Measurements from ENCODE around the gene DLG2. TPM values are rescaled to one million over a fixed set of nuclear protein-coding genes. Genes with fewer than 3 reads are reported as not detected.

DLG2 gene
- total and polyA plus RNA-seq, 4 donors: 0.30 to 5.5 (median 0.68) TPM

DNA sequence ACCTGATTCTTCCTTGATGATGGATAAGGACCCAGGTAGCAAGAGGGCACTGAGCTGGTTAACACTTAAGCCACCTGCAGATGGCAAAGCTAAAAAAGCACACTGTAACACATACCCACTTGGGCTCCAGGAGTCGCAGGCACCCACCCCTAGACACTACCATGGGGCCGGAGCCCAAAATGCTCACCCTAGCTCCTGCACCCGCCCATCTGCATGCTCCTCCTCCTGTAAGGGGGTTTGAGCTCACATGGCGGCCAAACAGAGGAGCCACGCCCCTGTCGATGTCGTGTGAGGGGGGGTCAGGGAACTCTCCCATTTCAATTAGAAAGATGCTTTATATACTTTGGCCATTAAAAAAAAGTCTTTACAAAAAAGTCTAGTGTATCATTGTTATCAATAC lies 370.7 kb downstream of the DLG2 start:
- Histone ChIP-seq H3K9me3 (ENCODE audit: control insufficient read depth in 4 of 4, low read length in 3 of 4) (peaks cover 0 to 1% (median 0%) of the 10 kb centered on the region in 4 donors), H3K27ac (ENCODE audit: low read depth in 1 of 2, low read length in 2 of 2) (no peak overlapping the region)

DNA sequence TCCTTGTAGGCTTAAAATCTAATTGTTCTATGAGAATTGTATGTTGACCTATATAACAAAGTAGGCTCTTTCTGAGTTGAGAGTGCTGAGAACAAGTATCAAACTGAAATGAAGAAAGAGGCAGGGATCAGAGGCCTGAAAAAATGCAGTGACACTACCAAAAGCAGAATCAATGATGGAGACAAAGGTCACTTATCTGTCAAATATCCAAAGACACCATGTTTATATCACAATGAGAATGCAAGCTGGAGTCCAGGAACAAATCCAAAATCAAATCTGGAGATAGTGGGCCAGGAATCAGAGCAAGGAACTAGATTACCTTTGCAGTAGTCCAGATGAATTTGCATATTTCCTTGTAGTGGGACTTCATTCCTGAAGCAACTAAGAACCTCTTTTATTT lies 377.7 kb downstream of the DLG2 start:
- Histone ChIP-seq H3K27me3 (ENCODE audit: control insufficient read depth in 4 of 4, insufficient read depth in 4 of 4, low read length in 3 of 4) (no peaks in the 10 kb centered on the region), H3K36me3 (ENCODE audit: control insufficient read depth in 4 of 4, insufficient read depth in 3 of 4, low read depth in 1 of 4, low read length in 3 of 4) (no peaks in the 10 kb centered on the region), H3K4me1 (ENCODE audit: control insufficient read depth in 4 of 4, insufficient read depth in 4 of 4, low read length in 3 of 4) (no peaks in the 10 kb centered on the region), H3K4me3 (ENCODE audit: low read depth in 1 of 3, low read length in 3 of 3) (no peak overlapping the region), H3K9me3 (ENCODE audit: control insufficient read depth in 4 of 4, low read length in 3 of 4) (peaks cover 0 to 1% (median 0%) of the 10 kb centered on the region in 4 donors), H3K9ac (ENCODE audit: low read depth in 1 of 2, low read length in 2 of 2) (no peak overlapping the region), H3K27ac (ENCODE audit: low read depth in 1 of 2, low read length in 2 of 2) (no peak overlapping the region)
- no peak for DNase-seq (ENCODE audit: low spot score)
- TF ChIP-seq JUND (IDR thresholded peaks at IDR 0.05) (no peak), YY1 (IDR thresholded peaks at IDR 0.05) (peak; percentile 46), HNF4A (conservative IDR thresholded peaks at IDR 0.05) (peak; percentile 43 to 44), FOXA1 (IDR thresholded peaks at IDR 0.05) (no peak), EGR1 (IDR thresholded peaks at IDR 0.05; ENCODE audit: low read depth in 2 of 2) (no peak), HNF4G (IDR thresholded peaks at IDR 0.05) (no peak), NR2F2 (IDR thresholded peaks at IDR 0.05) (no peak)
- TF ChIP-seq, protein P1, sequence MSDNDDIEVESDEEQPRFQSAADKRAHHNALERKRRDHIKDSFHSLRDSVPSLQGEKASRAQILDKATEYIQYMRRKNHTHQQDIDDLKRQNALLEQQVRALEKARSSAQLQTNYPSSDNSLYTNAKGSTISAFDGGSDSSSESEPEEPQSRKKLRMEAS (IDR thresholded peaks at IDR 0.05): no peak
- TF ChIP-seq, protein P2, sequence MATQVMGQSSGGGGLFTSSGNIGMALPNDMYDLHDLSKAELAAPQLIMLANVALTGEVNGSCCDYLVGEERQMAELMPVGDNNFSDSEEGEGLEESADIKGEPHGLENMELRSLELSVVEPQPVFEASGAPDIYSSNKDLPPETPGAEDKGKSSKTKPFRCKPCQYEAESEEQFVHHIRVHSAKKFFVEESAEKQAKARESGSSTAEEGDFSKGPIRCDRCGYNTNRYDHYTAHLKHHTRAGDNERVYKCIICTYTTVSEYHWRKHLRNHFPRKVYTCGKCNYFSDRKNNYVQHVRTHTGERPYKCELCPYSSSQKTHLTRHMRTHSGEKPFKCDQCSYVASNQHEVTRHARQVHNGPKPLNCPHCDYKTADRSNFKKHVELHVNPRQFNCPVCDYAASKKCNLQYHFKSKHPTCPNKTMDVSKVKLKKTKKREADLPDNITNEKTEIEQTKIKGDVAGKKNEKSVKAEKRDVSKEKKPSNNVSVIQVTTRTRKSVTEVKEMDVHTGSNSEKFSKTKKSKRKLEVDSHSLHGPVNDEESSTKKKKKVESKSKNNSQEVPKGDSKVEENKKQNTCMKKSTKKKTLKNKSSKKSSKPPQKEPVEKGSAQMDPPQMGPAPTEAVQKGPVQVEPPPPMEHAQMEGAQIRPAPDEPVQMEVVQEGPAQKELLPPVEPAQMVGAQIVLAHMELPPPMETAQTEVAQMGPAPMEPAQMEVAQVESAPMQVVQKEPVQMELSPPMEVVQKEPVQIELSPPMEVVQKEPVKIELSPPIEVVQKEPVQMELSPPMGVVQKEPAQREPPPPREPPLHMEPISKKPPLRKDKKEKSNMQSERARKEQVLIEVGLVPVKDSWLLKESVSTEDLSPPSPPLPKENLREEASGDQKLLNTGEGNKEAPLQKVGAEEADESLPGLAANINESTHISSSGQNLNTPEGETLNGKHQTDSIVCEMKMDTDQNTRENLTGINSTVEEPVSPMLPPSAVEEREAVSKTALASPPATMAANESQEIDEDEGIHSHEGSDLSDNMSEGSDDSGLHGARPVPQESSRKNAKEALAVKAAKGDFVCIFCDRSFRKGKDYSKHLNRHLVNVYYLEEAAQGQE (IDR thresholded peaks at IDR 0.05): no peak
- TF ChIP-seq, protein P3, sequence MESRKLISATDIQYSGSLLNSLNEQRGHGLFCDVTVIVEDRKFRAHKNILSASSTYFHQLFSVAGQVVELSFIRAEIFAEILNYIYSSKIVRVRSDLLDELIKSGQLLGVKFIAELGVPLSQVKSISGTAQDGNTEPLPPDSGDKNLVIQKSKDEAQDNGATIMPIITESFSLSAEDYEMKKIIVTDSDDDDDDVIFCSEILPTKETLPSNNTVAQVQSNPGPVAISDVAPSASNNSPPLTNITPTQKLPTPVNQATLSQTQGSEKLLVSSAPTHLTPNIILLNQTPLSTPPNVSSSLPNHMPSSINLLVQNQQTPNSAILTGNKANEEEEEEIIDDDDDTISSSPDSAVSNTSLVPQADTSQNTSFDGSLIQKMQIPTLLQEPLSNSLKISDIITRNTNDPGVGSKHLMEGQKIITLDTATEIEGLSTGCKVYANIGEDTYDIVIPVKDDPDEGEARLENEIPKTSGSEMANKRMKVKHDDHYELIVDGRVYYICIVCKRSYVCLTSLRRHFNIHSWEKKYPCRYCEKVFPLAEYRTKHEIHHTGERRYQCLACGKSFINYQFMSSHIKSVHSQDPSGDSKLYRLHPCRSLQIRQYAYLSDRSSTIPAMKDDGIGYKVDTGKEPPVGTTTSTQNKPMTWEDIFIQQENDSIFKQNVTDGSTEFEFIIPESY (IDR thresholded peaks at IDR 0.05): no peak
- TF ChIP-seq, protein P4, sequence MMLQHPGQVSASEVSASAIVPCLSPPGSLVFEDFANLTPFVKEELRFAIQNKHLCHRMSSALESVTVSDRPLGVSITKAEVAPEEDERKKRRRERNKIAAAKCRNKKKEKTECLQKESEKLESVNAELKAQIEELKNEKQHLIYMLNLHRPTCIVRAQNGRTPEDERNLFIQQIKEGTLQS (IDR thresholded peaks at IDR 0.05): no peak

More for the DNA sequence above, 370.7 kb downstream of the DLG2 start:
- Histone ChIP-seq H3K4me3 (ENCODE audit: low read depth in 1 of 3, low read length in 3 of 3) (no peak overlapping the region), H3K36me3 (ENCODE audit: control insufficient read depth in 4 of 4, insufficient read depth in 3 of 4, low read depth in 1 of 4, low read length in 3 of 4) (no peaks in the 10 kb centered on the region), H3K4me1 (ENCODE audit: control insufficient read depth in 4 of 4, insufficient read depth in 4 of 4, low read length in 3 of 4) (no peaks in the 10 kb centered on the region), H3K27me3 (ENCODE audit: control insufficient read depth in 4 of 4, insufficient read depth in 4 of 4, low read length in 3 of 4) (no peaks in the 10 kb centered on the region), H3K9ac (ENCODE audit: low read depth in 1 of 2, low read length in 2 of 2) (no peak overlapping the region)
- WGBS: 93% methylated on average over 7 of the region's 7 CpGs
- DNase-seq (ENCODE audit: low spot score): no peak
- TF ChIP-seq HNF4G (IDR thresholded peaks at IDR 0.05) (no peak), RXRA (IDR thresholded peaks at IDR 0.05) (no peak), YY1 (IDR thresholded peaks at IDR 0.05) (no peak), FOXA1 (IDR thresholded peaks at IDR 0.05) (no peak), GABPA (IDR thresholded peaks at IDR 0.05 in 1 of 2, conservative IDR thresholded peaks at IDR 0.05 in 1 of 2) (no peak), FOXA2 (IDR thresholded peaks at IDR 0.05) (no peak), TAF1 (conservative IDR thresholded peaks at IDR 0.05) (no peak)
- TF ChIP-seq, protein P5, sequence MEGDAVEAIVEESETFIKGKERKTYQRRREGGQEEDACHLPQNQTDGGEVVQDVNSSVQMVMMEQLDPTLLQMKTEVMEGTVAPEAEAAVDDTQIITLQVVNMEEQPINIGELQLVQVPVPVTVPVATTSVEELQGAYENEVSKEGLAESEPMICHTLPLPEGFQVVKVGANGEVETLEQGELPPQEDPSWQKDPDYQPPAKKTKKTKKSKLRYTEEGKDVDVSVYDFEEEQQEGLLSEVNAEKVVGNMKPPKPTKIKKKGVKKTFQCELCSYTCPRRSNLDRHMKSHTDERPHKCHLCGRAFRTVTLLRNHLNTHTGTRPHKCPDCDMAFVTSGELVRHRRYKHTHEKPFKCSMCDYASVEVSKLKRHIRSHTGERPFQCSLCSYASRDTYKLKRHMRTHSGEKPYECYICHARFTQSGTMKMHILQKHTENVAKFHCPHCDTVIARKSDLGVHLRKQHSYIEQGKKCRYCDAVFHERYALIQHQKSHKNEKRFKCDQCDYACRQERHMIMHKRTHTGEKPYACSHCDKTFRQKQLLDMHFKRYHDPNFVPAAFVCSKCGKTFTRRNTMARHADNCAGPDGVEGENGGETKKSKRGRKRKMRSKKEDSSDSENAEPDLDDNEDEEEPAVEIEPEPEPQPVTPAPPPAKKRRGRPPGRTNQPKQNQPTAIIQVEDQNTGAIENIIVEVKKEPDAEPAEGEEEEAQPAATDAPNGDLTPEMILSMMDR (IDR thresholded peaks at IDR 0.05; ENCODE audit: low read depth, low read length, missing input control): no peak
- TF ChIP-seq, protein P4 (IDR thresholded peaks at IDR 0.05): no peak
